HG03442 (cell line): ENCODE results near the gene SRGAP3.
A peak's percentile ranks its signal among the peaks of the same experiment; 100 is the strongest.

ENCODE experiments used
- ATAC-seq: cut with Tn5 transposase; IDR thresholded peaks from one replicate; pipeline ENCODE4 v1.9.1; 2021; ENCODE audit warnings: mild to moderate bottlenecking, moderate library complexity; ENCODE audit not compliant: unreplicated experiment

The SRGAP3 gene

DNA sequence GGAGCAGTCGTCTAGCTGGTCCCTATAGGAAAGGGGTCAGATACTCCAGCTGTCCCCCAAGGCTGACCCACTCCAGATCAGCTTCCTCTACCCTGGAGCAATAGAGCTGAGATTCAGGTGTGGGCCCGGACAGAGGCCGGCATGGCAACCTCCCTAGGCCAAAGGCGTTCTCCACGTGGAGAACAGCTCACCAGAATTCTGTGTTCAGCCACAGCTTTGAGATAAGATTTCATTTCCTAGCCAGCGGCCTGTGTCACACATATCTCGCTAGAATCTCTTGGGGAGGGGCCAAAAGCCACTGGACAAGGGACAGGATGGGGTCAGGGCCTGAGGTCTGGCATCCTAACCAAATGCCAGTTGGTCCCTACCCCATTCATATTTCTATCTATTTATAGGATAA lies 20.1 kb downstream of the SRGAP3 start:
- no peak for ATAC-seq

- no peak for ATAC-seq
Measured at GRCh38 chr3:9226326-9226725, 23.1 kb downstream of the SRGAP3 start.

- no peak for ATAC-seq
Measured at GRCh38 chr3:9225268-9225667, 24.2 kb downstream of the SRGAP3 start.

- peak; percentile 95 for ATAC-seq
Measured at GRCh38 chr3:9224490-9224889, 25.0 kb downstream of the SRGAP3 start.

DNA sequence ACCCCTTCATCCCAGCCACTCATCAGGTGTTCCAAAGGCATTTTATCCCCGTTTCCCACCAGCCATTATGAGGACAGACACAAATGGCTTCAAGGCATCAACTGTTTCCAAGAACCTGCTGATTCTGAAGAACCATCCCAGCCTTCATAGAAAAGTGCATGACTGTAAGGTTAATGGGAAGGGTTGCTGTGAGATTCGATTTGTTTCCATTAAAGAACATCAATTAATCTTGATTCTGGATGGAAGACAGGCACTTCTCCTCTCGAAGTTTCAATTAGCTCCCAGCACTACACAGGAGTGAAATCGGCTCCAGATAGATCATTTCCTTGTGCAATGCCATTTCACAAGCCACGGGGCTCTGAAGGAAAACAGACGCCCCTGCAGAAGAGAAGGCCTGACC lies 25.8 kb downstream of the SRGAP3 start:
- ATAC-seq = no peak

DNA sequence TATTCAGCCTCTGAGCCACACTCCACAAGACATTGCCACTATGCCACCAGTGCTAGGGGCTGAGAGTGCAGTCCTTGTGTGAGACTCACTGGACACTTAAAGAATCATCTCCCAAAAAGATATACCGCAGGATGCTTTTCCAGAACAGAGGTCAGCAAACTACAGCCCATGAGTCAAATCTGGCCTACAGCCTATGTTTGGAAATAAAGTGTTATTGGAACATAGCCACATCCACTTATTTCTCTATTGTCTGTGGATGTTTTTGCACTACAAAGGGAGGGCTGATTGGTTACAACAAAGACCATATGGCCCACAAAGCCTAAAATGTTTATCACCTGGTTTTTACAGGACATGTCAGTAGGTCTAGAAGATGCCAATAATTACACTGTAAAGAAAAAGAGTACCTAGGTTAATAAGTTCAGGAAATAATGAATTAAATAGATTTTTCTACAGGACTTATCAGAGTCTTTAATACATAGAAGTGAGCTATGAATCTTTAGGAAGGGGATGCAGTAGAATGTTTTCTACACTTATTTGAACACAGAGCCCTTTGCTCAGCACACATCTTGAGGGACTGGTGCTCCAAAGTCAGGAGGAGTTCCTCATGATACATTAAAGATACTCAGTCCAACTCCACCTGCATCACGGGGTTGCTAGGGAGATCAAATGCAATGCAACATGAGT lies 26.3 kb downstream of the SRGAP3 start:
- ATAC-seq = no peak

- ATAC-seq = no peak
Measured at GRCh38 chr3:9222049-9222448, 27.4 kb downstream of the SRGAP3 start.

GRCh38 chr3:9218514-9218846 lies 31.0 kb downstream of the SRGAP3 start:
- no peak for ATAC-seq

DNA sequence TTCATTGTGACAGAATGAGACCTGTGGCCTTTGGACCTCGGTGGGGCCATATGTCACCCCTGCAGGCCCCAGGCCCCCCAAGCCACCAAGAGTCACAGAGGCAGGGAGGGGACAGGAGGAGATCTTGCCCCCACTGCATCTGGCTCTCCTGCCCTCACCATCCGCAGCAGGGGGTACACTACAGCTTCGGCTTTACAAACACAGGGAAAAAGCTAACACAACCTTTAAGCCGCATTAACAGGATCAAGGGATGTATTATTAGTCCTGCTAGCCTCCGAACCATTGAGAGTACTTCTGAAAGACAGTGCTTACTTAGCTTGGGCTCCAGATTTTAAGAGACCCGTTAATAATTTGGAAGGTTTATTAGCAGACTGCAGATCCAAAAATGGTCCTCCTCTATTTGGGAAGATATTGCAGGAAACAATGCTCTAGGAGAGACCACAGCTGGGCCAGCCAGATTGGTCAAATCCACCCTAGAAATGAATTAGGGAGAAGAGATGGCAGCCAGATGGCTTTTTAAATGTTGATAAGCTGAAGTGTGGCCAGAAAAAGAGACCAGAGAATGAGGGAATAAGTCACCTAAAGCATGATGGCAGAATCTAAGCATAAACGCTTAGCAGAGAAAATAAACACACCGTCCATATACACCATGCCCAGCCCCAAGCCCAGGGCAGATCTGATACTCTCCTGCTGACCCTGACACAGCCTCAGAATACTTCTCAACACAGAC lies 31.5 kb downstream of the SRGAP3 start:
- no peak for ATAC-seq

GRCh38 chr3:9216736-9217135 lies 32.7 kb downstream of the SRGAP3 start:
- ATAC-seq = no peak

GRCh38 chr3:9214599-9214998 lies 34.8 kb downstream of the SRGAP3 start:
- no peak for ATAC-seq

GRCh38 chr3:9214185-9214584 lies 35.3 kb downstream of the SRGAP3 start:
- ATAC-seq = no peak

DNA sequence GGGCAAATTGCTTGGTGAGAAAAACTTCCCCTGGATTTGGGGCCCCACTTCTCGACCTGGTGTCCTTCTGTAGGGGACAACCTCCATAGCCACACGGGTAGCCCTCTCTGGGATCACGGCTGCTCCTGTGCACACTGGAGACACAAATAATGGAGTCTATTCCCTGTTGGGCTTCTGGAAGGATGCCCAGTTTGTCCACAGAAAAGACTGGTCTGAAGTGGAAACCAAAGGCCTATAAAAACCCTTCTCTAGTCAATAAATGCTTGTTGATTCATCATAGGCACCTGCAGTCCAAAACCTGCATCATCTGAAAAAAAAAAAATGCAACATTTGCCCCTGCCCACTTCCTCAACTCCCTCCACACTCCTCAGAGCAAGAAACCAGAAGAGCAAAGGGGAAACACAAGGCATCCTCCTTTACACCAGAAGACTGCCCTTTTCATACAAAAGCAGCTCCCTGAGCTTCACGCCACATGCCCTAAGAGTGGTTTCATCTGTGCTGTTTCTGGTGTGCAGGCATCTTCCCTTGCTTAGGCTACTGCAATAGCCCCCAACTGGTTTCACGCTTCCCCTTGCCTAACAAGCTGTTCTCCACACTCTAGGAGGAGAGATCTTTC lies 36.3 kb downstream of the SRGAP3 start:
- no peak for ATAC-seq

DNA sequence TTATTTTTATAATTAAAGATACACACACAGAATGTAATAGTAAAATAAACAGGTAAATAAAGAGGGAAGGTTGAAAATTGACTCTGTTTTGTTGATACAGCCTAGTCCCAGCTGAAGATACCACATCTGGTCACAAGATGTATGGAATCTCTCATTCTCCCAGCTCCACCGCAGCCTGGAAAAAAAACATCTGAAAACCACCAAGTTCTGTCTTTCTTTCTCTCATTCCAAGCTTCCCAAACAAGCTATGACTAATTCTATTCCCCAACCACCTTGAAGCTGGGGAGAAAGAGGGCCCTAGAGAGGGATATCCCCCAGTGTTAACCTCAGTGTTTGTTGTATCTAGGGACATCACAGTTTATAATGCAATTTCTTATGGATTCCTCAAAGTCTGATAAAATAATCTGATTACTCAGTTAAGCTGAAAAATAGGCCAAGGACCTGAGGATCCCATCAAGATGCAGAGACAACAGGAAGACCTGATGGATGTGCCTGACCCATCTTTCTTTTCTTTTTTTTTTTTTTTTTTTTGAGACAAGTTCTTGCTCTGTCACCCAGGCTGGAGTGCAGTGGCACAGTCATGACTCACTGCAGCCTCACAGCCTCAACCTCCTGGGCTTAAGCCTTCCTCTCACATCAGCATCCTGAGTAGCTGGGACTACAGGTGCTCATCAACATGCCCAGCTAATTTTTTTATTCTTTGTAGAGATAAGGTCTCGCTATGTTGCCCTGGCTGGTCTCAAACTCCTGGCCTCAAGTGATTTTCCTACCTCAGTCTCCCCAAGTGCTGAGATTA lies 38.1 kb downstream of the SRGAP3 start:
- no peak for ATAC-seq

DNA sequence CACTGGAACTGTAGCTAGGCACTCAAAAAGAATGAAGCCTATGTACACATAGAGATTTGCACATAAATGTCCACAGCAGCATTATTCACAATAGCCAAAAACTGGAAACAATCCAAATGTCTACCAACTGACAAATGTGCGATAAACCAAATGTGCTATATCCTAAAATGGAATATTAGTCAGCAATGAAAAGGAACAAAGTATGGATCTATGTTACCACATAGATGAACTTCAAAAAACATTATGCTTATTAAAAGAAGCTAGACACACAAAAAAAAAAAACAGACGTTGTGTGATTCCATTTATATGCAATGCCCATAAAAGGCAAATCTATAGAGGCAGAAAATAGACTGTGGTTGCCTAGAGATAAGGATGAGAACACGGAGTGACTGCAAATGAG lies 39.7 kb downstream of the SRGAP3 start:
- no peak for ATAC-seq

GRCh38 chr3:9208605-9209152 lies 40.8 kb downstream of the SRGAP3 start:
- no peak for ATAC-seq

GRCh38 chr3:9207116-9207763 lies 42.2 kb downstream of the SRGAP3 start:
- ATAC-seq = no peak

DNA sequence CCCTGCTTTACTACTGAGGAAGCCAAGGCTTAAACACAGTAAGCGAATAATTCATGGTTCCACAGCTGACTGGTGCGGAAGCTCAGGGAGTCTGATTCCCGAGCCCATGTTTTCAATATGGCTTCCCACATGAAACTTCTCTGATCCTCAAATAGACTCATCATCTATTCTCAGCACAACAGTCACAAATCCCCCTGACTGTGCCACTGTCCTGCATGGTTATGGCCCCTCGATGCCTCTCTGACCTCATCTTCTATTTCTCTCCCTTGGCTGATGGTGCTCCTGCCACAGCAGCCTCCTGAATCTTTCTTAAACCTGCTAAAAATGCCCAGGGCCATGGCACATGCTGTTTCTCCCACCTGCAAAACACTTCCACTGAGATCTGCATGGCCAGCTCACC lies 43.2 kb downstream of the SRGAP3 start:
- no peak for ATAC-seq

DNA sequence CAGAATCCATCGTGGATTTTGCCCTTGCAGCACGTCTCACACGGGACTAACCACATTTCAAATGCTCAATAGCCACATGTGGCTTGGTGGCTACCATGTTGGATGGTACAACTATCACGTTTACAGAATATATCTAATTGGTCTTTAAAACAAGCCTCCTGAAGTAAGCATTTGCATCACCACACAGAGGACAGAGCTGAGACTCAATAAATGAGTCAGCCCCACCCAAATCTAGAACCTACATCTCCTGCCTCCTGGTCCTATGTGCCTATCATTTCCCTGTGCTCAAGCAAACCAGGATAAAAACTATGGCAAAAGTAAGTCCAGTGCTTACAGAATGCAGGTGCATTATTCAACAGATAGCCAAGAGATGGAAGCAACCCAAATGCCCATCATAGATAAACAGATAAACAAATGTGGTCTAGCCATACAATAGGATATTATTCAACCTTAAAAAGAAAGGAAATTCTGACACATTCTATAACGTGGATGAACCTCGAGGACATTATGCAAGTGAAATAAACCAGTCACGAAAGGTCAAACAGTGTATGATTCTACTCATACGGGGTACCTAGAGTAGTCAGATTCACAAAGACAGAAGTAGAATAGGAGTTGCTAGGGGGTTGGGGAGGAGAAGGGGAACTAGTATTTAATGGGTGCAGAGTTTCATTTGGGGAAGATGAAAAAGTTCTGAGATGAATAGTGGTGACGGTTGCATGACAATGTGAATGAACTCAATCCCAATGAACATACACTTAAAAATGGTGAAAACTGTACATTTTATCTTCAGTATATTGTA lies 43.9 kb downstream of the SRGAP3 start:
- ATAC-seq = no peak
